Uterus (tissue), 2 donors: ENCODE data around the gene SCN8A.

Experiments
- POLR2A ChIP-seq, 2 donors: fragments of 450-650 bp; IDR thresholded peaks; one replicate each; pipeline ENCODE4 v1.6.1; 2016; ENCODE audit warnings: antibody characterized with exemption in 2 of 2, mild to moderate bottlenecking in 1 of 2, moderate library complexity in 1 of 2
- TF ChIP-seq, protein P1 (sequence below), 4 experiments: fragments of 200-600 bp in 2 of 4; fragments of 450-650 bp in 2 of 4; sonication (generic) in 2 of 4; IDR thresholded peaks; one replicate each; pipeline ENCODE4 v1.5.1; 2016 to 2019; ENCODE audit warnings: antibody characterized with exemption in 4 of 4, mild to moderate bottlenecking in 2 of 4, moderate library complexity in 1 of 4

GRCh38 chr12:51817027-51817953, 226.3 kb downstream of the SCN8A start:
- TF ChIP-seq, protein P1, sequence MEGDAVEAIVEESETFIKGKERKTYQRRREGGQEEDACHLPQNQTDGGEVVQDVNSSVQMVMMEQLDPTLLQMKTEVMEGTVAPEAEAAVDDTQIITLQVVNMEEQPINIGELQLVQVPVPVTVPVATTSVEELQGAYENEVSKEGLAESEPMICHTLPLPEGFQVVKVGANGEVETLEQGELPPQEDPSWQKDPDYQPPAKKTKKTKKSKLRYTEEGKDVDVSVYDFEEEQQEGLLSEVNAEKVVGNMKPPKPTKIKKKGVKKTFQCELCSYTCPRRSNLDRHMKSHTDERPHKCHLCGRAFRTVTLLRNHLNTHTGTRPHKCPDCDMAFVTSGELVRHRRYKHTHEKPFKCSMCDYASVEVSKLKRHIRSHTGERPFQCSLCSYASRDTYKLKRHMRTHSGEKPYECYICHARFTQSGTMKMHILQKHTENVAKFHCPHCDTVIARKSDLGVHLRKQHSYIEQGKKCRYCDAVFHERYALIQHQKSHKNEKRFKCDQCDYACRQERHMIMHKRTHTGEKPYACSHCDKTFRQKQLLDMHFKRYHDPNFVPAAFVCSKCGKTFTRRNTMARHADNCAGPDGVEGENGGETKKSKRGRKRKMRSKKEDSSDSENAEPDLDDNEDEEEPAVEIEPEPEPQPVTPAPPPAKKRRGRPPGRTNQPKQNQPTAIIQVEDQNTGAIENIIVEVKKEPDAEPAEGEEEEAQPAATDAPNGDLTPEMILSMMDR (IDR thresholded peaks at IDR 0.05): no peak
- TF ChIP-seq POLR2A (IDR thresholded peaks at IDR 0.05): no peak
